Muscle layer of colon (tissue), 2 donors: ENCODE results near the gene DNAJC27.

Experiments
- H3K27ac ChIP-seq: one replicate; pipeline ENCODE4 v1.7.0; 2013; ENCODE audit warnings: low read depth, mild to moderate bottlenecking, low read length, moderate library complexity
- H3K27me3 ChIP-seq, 2 donors: one replicate each; pipeline ENCODE4 v1.7.0; 2013; ENCODE audit warnings: low read length in 2 of 2, mild to moderate bottlenecking in 2 of 2; ENCODE audit not compliant: insufficient read depth in 2 of 2, control insufficient read depth in 1 of 2
- H3K36me3 ChIP-seq: one replicate; pipeline ENCODE4 v1.7.0; 2013; ENCODE audit warnings: mild to moderate bottlenecking, low read length; ENCODE audit not compliant: insufficient read depth
- H3K4me1 ChIP-seq: one replicate; pipeline ENCODE4 v1.7.0; 2013; ENCODE audit warnings: mild to moderate bottlenecking, low read length; ENCODE audit not compliant: insufficient read depth
- H3K4me3 ChIP-seq, 2 donors: one replicate each; pipeline ENCODE4 v1.7.0; 2013; ENCODE audit warnings: low read length in 2 of 2, low read depth in 1 of 2, mild to moderate bottlenecking in 1 of 2, moderate library complexity in 1 of 2
- H3K9ac ChIP-seq: one replicate; pipeline ENCODE4 v1.7.0; 2013; ENCODE audit warnings: low read length
- H3K9me3 ChIP-seq: one replicate; pipeline ENCODE4 v1.7.0; 2013; ENCODE audit warnings: mild to moderate bottlenecking, low read length
- donor health status: abdominal sarcoma.
- donor health status: Adenocarcinoma of cecum.

Gene DNAJC27

DNA sequence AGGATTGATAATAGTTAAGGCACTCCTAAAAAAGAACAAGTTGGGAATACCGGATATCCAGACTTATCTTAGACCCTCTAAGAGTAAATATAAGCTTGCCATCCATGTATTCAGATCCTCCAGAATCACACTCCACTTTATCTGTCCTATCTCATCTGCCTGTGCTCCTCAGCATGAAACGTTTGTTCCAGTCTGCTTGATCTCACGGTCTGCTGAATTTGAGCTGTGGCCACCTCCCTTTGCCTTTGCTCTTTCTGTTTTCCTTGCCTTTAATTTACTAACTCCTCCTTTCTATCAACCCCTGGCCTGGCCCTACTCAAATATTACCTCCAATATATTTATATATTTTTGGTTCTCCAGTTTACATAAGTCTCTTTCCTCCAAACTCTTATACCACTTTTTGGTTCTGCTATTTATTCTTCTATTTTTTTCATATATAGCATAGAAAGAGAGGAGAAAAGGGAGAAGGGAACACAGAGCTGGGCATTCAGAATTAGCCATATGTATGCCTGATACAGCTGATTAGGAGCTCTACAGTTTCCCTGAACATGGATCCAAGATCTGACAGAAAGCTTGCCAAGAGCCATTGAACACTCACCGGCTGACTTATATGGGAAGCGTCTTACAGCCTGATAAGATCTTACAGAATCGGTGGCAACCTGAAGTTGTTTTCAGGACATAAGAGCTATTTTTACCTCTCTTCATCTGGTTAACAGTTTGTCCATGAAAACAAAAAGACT is 21.8 kb upstream of the DNAJC27 start:
- no peaks in the 10 kb centered on the region for H3K9me3 ChIP-seq
- H3K4me3 ChIP-seq = no peak overlapping the region
- no peak overlapping the region for H3K9ac ChIP-seq
- H3K27me3 ChIP-seq = no peaks in the 10 kb centered on the region
- H3K36me3 ChIP-seq = no peaks in the 10 kb centered on the region
- H3K4me1 ChIP-seq = peaks cover 5% of the 10 kb centered on the region
- H3K27ac ChIP-seq = no peak overlapping the region

DNA sequence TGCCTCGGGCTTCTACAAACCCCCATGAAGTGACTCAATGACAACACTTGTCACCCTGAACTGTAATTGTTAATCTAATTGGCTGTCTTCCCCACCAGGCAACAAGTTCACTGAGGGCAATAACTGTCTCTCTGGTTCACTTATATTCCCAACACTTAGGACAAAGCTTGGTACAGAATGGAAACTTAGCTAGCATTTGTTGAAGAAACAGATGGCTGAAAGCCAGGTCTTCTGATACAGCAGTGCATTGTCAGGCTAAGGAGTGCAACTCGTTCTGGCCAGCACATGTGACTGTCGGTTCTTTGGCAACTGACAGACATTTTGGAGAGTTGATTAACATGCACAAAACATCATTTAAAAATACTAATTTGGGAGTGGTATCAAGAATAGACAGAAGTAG is 14.6 kb upstream of the DNAJC27 start:
- Histone ChIP-seq H3K4me3 (no peak overlapping the region), H3K27me3 (no peaks in the 10 kb centered on the region), H3K36me3 (no peaks in the 10 kb centered on the region), H3K9ac (no peak overlapping the region), H3K9me3 (no peaks in the 10 kb centered on the region), H3K27ac (no peak overlapping the region), H3K4me1 (peaks cover 20% of the 10 kb centered on the region)

DNA sequence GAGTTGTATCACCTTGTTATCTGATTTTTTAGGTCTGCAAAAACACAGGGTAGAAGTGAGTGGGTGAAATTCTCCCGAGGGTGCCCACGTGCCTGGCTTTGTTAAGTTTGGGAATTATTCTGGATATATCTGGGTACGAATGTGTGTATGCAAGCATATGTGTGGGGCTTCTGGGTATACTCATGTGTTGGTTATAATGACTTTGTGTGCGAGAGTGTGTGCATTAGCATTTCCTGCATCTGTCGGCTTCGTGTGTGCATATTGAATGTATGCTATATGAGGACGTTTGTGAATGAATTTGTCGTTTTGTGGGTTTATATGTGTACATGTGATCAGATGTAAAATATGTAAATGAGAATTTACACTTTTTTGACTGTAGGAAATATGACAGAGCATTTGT is 13.8 kb upstream of the DNAJC27 start:
- Histone ChIP-seq H3K4me3 (no peak overlapping the region), H3K9ac (no peak overlapping the region), H3K36me3 (no peaks in the 10 kb centered on the region)

DNA sequence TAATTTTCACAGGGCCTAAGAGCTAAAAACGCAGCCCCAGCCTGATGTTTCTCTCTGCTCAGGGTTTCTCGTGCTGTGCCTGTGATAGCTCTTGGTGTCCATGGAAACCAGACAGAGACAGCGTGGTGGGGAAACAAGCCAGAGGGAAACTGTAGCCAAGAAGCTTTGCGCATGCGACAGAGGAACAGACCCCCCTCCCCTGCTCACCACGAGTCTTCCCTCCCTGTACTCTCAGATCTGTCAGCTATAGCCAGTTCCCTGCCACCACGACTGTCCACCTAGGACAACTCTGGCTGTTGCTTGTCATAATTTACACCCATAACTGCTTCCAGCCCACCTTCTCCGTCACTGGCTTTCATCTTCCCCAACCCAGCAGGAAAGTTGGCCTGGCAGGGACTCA is 13.2 kb upstream of the DNAJC27 start:
- Histone ChIP-seq H3K27ac (peak overlapping the region; percentile 57), H3K27me3 (no peaks in the 10 kb centered on the region), H3K4me1 (peaks cover 20% of the 10 kb centered on the region), H3K9me3 (no peaks in the 10 kb centered on the region), H3K36me3 (no peaks in the 10 kb centered on the region), H3K9ac (no peak overlapping the region), H3K4me3 (peak overlapping the region in 1 of 2 donors; percentile 3)

More for the DNA sequence above, 13.8 kb upstream of the DNAJC27 start:
- H3K27ac ChIP-seq = peak overlapping the region; percentile 57
- H3K4me1 ChIP-seq = peaks cover 20% of the 10 kb centered on the region
- H3K9me3 ChIP-seq = no peaks in the 10 kb centered on the region
- no peaks in the 10 kb centered on the region for H3K27me3 ChIP-seq

DNA sequence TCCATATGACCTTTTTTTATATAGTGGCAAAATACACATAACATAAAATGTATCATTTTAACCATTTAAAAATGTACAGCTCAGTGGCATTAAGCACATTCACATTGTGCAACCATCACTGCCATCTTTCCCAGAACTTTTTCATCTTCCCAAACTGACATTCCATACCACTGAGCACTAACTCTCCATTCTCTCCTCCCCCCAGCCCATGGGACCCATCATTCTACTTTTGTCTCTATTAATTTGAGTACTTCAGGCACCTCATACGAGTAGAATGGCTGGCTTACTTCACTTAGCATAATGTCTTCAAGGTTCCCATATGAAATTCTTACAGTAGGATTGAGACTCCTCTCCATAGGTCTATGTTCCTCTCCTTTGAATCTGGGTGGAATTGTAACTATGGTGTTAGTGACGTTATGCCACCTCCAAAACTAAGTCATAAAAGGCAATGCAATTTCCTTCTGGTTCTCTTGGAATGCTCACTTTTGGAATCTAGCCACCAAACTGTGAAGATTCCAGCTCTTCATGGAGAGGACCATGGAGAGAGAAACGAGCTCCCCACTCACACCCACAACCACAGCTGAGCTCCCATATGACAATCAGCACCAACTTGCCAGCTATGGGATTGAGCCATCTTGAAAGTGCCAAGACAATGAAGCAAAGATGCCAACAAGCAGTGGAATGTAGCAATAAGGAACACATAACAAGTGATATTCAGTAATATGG is 9.8 kb upstream of the DNAJC27 start:
- no peak overlapping the region for H3K4me3 ChIP-seq
- H3K9me3 ChIP-seq = no peaks in the 10 kb centered on the region
- H3K4me1 ChIP-seq = peaks cover 20% of the 10 kb centered on the region
- H3K9ac ChIP-seq = no peak overlapping the region
- no peaks in the 10 kb centered on the region for H3K27me3 ChIP-seq
- H3K36me3 ChIP-seq = no peaks in the 10 kb centered on the region
- H3K27ac ChIP-seq = no peak overlapping the region

DNA sequence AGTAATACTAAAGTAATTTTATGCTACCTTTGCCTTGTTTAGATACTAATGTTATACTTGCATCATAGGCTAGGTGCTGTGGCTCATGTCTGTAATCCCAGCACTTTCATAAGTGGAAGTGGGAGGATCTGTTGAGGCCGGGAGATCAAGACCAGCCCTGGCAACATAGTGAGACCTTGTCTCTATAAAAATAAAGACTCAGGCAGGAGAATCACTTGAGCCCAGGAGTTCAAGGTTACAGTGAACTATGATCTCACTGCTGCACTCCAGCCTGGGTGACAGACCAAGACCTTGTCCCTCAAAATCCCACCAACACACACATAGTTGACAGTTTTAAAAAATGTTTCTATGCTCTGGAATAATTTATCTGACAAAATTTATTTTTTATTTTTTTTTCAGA is 6.9 kb upstream of the DNAJC27 start:
- Histone ChIP-seq H3K36me3 (no peaks in the 10 kb centered on the region), H3K9ac (no peak overlapping the region), H3K27ac (no peak overlapping the region), H3K4me3 (no peak overlapping the region), H3K27me3 (no peaks in the 10 kb centered on the region), H3K4me1 (peaks cover 1% of the 10 kb centered on the region), H3K9me3 (no peaks in the 10 kb centered on the region)

DNA sequence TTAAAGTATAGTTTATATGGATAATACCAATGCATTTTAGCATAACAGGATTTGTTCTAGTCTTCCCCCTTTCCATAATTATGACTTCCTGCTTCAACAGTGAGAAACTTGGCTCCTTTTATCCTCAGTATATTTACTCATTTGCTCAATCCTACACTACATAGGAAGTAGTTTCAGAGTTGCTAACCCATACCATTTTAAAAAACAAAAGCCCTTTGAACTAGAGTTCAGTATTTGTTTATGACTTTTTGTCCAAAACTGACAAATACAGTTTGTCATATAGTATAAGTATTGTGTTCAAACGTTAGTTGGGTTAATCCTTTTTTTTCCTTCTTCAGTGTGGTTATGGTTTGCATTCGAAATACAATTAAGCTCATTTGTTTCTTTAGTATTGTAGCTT is 5.9 kb upstream of the DNAJC27 start:
- H3K27me3 ChIP-seq = no peaks in the 10 kb centered on the region
- H3K4me3 ChIP-seq = no peak overlapping the region
- H3K4me1 ChIP-seq = peaks cover 4% of the 10 kb centered on the region
- H3K9ac ChIP-seq = no peak overlapping the region
- no peaks in the 10 kb centered on the region for H3K9me3 ChIP-seq
- no peaks in the 10 kb centered on the region for H3K36me3 ChIP-seq
- no peak overlapping the region for H3K27ac ChIP-seq

DNA sequence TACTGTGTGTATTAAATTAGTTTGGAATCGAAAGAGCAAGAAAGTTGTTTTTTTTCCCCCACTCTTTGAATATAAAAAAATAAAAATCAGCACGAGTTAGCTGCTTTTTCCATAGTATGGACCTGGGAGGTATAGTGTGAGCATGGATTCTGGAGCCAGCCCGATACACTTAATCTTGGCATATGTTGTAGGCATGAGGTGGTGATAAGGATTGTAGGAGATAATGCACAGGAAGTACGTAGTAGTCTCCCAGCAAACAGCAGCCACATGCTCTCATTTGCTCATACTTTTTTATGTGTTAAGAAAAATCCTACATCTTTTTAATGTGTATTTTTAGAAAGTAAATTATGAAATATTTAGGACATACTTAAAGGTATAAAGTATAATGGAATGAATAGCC is 2.1 kb upstream of the DNAJC27 start:
- Histone ChIP-seq H3K27ac (no peak overlapping the region), H3K9ac (no peak overlapping the region), H3K27me3 (no peaks in the 10 kb centered on the region), H3K4me3 (no peak overlapping the region), H3K9me3 (no peaks in the 10 kb centered on the region), H3K4me1 (peaks cover 11% of the 10 kb centered on the region), H3K36me3 (no peaks in the 10 kb centered on the region)

DNA sequence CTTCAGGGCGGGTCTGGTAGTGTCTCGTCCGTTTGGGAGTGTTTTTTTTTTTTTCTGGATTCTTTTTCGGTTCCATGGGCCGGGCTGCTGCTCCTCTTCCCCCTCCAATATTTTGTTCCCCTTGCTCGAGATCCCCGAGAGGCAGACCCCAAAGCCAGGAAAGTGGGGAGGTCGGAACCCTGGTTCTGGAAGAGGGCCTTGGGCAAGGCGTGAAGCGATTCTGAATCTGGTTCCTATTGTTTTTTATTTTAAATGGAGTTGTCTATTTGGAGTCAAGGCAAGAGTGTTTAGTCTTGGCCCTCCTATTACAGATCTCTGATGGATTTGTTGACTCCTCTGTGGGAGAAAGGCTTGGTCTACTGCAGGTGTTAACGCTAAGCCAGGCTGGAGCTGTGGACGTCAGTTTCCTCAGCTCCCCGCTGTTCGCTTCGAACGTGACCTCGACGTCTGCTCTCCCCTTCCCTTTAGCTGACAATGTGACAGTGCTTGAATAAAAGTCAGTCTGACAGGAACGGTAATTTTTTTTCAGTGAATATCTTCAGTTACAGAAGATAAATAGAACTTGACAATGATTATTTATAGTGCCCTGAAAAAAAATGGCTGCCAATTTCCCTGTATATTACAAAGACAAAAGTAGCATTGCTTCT is 683 bp upstream of the DNAJC27 start:
- Histone ChIP-seq H3K36me3 (no peaks in the 10 kb centered on the region), H3K4me1 (peaks cover 11% of the 10 kb centered on the region), H3K9me3 (no peaks in the 10 kb centered on the region), H3K9ac (peak overlapping the region; percentile 99), H3K27me3 (no peaks in the 10 kb centered on the region), H3K27ac (peak overlapping the region; percentile 98), H3K4me3 (peak overlapping the region; percentile 66 to 93)

DNA sequence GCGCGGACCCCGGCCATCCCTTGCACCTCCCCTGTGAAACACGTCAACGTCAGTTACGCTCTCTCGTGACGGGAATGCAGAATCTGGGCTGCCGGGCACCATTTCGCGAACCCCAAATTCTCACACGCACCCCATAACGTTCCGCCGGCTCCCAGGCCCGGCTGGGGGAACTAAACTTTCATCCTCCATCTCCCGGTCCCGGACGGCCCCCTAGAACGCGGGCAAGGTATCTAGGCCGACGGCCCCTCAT is 544 bp downstream of the DNAJC27 start:
- Histone ChIP-seq H3K27me3 (no peaks in the 10 kb centered on the region), H3K9ac (peak overlapping the region; percentile 98), H3K9me3 (no peaks in the 10 kb centered on the region), H3K4me1 (peaks cover 11% of the 10 kb centered on the region), H3K4me3 (peak overlapping the region; percentile 66 to 93), H3K27ac (peak overlapping the region; percentile 98), H3K36me3 (peaks cover 10% of the 10 kb centered on the region)

DNA sequence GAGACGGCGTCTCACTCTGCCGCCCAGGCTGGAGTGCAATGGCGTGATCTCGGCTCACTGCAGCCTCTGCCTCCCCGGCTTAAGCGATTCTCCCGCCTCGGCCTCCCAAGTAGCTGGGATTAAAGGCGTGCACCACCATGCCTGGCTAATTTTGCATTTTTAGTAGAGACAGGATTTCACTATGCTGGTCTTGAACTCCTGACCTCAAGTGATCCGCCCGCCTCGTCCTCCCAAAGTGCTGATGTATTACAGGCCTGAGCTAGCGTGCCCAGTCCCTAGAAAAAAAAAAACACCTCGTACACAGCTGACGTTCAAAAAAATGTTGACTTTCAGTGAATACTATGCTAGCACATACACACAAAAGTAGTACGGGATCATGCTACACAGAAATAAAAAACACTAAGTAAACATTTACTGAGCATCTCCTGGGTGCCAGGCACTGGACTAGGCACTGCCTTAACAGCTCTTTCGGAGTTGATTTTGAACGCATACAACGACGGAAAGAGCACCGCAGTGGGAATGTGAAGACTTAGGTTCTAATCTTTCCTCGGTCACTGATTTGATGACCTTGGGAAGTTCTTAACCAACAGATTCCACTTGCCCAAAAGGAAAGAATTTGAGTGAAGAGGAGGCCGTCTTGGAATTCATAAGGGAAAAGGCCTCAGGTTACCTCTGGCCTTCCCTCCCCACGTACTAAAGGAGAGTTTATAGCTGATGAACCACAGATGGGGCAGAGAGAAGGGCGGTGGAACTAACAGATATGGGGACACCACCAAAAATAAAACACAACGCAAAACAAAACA is 1.1 kb downstream of the DNAJC27 start:
- Histone ChIP-seq H3K9me3 (no peaks in the 10 kb centered on the region), H3K4me1 (peaks cover 11% of the 10 kb centered on the region), H3K27ac (peak overlapping the region; percentile 98), H3K36me3 (peaks cover 16% of the 10 kb centered on the region), H3K4me3 (peak overlapping the region; percentile 66 to 93), H3K27me3 (no peaks in the 10 kb centered on the region), H3K9ac (peak overlapping the region; percentile 98)
